WI38 (cell line): ENCODE results near the gene SCTR.

ENCODE experiments used
- H3K4me3 ChIP-seq: 2 replicates; pipeline ENCODE4 v1.5.1; 2011; ENCODE audit warnings: low read depth, mild to moderate bottlenecking, control low read depth, low read length
- CTCF ChIP-seq: IDR thresholded peaks from 2 replicates; pipeline ENCODE4 v1.5.1; 2012; ENCODE audit warnings: low read depth, mild to moderate bottlenecking, control low read depth, low read length

Gene SCTR

GRCh38 chr2:119494163-119494790, 30.0 kb downstream of the SCTR start:
- H3K4me3 ChIP-seq, result no peak overlapping the region
- no peak for TF ChIP-seq CTCF

GRCh38 chr2:119491776-119492525, 32.3 kb downstream of the SCTR start:
- no peak overlapping the region for H3K4me3 ChIP-seq
- no peak for TF ChIP-seq CTCF

GRCh38 chr2:119490653-119491195, 33.6 kb downstream of the SCTR start:
- no peak for TF ChIP-seq CTCF
- no peak overlapping the region for H3K4me3 ChIP-seq

- TF ChIP-seq CTCF, result no peak
Observed at GRCh38 chr2:119490106-119490505, 34.2 kb downstream of the SCTR start.

GRCh38 chr2:119489232-119489952, 34.9 kb downstream of the SCTR start:
- no peak overlapping the region for H3K4me3 ChIP-seq

More at GRCh38 chr2:119490106-119490505, 34.2 kb downstream of the SCTR start:
- H3K4me3 ChIP-seq, result no peak overlapping the region

GRCh38 chr2:119488245-119489214, 35.8 kb downstream of the SCTR start:
- TF ChIP-seq CTCF, result no peak
- H3K4me3 ChIP-seq, result no peak overlapping the region

More at GRCh38 chr2:119489232-119489952, 34.9 kb downstream of the SCTR start:
- TF ChIP-seq CTCF, result no peak
